Endothelial cell (in vitro differentiated cells): Measurements from ENCODE around the gene RRAS2. TPM values are rescaled to one million over a fixed set of nuclear protein-coding genes. Genes with fewer than 3 reads are reported as not detected.

Experiments
- DNase-seq: peaks from one replicate; pipeline ENCODE4 v3.0.0; 2021; ENCODE audit warnings: low spot score
- H3K27ac Mint-ChIP-seq: one replicate; pipeline ENCODE4 v1.8.0; 2021; ENCODE audit warnings: mixed read lengths, inconsistent platforms; ENCODE audit not compliant: unreplicated experiment
- H3K27me3 Mint-ChIP-seq: one replicate; pipeline ENCODE4 v1.8.0; 2021; ENCODE audit warnings: mild to moderate bottlenecking, moderate library complexity, mixed read lengths, inconsistent platforms; ENCODE audit not compliant: unreplicated experiment
- H3K36me3 Mint-ChIP-seq: one replicate; pipeline ENCODE4 v1.8.0; 2021; ENCODE audit warnings: mild to moderate bottlenecking, low read depth, mixed read lengths, inconsistent platforms; ENCODE audit not compliant: unreplicated experiment
- H3K4me1 Mint-ChIP-seq: one replicate; pipeline ENCODE4 v1.8.0; 2021; ENCODE audit warnings: mild to moderate bottlenecking, mixed read lengths, inconsistent platforms; ENCODE audit not compliant: unreplicated experiment
- H3K4me3 Mint-ChIP-seq: one replicate; pipeline ENCODE4 v1.8.0; 2021; ENCODE audit warnings: mild to moderate bottlenecking, mixed read lengths, inconsistent platforms; ENCODE audit not compliant: unreplicated experiment
- H3K9me3 Mint-ChIP-seq: one replicate; pipeline ENCODE4 v1.8.0; 2021; ENCODE audit warnings: mixed read lengths, inconsistent platforms; ENCODE audit not compliant: unreplicated experiment
- total RNA-seq: library from RNA; stranded (reverse); fragmentation: NEBNext Ultra II Directional; extraction: Animal tissue kit (Norgen Biotek cat#: 25700); gene quantifications from one replicate; pipeline ENCODE4 v1.2.1, GENCODE V29; 2021; ENCODE audit not compliant: unreplicated experiment
- TF ChIP-seq, protein P1 (sequence below): fragments of 200-600 bp; sonication (generic); IDR thresholded peaks from one replicate; pipeline ENCODE4 v1.5.0; 2021; ENCODE audit warnings: antibody characterized with exemption; ENCODE audit not compliant: unreplicated experiment

Gene RRAS2
- total RNA-seq, 1 donor from 2014 or later, result 59.6 TPM

DNA sequence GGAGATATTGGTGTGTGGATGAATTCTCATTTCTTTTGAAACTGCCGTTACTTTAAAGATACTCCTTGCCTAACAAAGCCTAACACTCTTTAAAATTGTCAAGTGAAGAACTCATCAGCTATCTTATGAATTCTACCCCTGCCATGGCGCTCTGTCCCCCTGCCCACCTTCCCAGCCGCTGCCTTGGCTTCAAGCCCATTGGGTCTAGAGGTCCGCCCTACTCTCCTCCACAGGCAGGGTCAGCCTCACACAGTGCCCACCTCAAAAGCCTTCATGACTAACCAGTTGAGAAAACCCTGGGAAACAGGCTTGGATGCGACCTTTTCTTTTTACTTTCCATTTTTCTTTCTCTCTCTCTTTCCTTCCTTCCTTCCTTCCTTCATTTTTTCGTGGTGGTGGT is 128.6 kb downstream of the RRAS2 start:
- H3K9me3 Mint-ChIP-seq, result no peaks in the 10 kb centered on the region
- H3K27ac Mint-ChIP-seq, result no peak overlapping the region
- peaks cover 7% of the 10 kb centered on the region for H3K27me3 Mint-ChIP-seq
- peaks cover 30% of the 10 kb centered on the region for H3K36me3 Mint-ChIP-seq
- peaks cover 32% of the 10 kb centered on the region for H3K4me1 Mint-ChIP-seq
- TF ChIP-seq, protein P1, sequence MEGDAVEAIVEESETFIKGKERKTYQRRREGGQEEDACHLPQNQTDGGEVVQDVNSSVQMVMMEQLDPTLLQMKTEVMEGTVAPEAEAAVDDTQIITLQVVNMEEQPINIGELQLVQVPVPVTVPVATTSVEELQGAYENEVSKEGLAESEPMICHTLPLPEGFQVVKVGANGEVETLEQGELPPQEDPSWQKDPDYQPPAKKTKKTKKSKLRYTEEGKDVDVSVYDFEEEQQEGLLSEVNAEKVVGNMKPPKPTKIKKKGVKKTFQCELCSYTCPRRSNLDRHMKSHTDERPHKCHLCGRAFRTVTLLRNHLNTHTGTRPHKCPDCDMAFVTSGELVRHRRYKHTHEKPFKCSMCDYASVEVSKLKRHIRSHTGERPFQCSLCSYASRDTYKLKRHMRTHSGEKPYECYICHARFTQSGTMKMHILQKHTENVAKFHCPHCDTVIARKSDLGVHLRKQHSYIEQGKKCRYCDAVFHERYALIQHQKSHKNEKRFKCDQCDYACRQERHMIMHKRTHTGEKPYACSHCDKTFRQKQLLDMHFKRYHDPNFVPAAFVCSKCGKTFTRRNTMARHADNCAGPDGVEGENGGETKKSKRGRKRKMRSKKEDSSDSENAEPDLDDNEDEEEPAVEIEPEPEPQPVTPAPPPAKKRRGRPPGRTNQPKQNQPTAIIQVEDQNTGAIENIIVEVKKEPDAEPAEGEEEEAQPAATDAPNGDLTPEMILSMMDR, result no peak
- H3K4me3 Mint-ChIP-seq, result no peak overlapping the region
- DNase-seq, result no peak

DNA sequence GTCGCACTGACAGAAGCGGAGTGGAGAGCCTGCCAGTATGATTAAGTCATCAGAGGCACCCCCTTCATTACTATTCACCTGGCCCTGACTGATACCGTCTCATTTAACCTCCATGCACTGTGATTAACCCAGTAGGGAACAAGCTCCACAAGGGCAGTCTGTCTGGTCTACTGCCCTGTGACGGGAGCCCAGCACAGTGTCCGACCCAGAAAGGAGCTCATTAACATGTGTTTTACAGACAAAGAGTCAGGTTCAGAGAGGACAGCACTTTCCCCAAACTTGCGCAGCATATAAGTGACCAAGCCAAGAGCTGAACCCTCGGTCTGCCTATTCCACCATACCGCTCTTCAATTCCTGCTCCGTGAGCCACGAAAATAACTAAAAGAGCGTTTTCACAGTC is 129.5 kb downstream of the RRAS2 start:
- Mint-ChIP-seq H3K4me1 (peaks cover 32% of the 10 kb centered on the region), H3K36me3 (peaks cover 33% of the 10 kb centered on the region), H3K27ac (no peak overlapping the region), H3K27me3 (peaks cover 7% of the 10 kb centered on the region), H3K4me3 (no peak overlapping the region), H3K9me3 (no peaks in the 10 kb centered on the region)
- no peak for DNase-seq
- TF ChIP-seq, protein P1, result no peak

DNA sequence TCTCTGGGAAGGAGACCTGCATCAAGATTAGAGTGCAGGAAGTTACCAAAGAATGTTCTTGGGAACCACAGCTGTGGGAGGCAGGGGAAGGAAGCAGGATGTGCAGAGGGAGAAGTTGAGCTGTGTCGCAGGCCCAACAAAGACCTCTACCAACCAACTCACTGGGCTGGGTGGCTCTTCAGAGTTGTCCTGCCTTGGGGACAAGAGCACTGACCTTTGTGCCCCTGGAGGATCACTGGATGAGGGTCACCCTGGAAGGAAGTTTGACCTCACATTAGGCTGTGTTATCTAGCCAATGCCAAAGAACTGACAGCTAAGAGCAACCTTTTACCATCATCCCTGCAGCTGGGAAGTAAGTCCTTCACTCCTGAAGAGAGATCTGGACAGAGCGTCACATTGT is 130.6 kb downstream of the RRAS2 start:
- Mint-ChIP-seq H3K9me3 (no peaks in the 10 kb centered on the region), H3K27ac (peak overlapping the region; percentile 96), H3K4me3 (peak overlapping the region; percentile 76), H3K27me3 (peaks cover 7% of the 10 kb centered on the region), H3K36me3 (peaks cover 33% of the 10 kb centered on the region), H3K4me1 (peaks cover 39% of the 10 kb centered on the region)
- no peak for DNase-seq
- TF ChIP-seq, protein P1, result no peak

Other genes starting within 250 kb of the RRAS2 start
- 132 TPM for gene COPB1, start 140.6 kb upstream of the RRAS2 start, total RNA-seq
- gene PSMA1, start 161.2 kb upstream of the RRAS2 start, total RNA-seq, result 163 TPM